Trophoblast cell (in vitro differentiated cells and primary cell): ENCODE data around the gene C4orf17.

Source experiments
- DNase-seq, 2 donors: peaks; one replicate each; pipeline ENCODE4 v3.0.0-alpha.2; 2016
- H2AFZ ChIP-seq: 2 replicates; pipeline ENCODE4 v1.6.1; 2013; ENCODE audit warnings: low read length, moderate library complexity, mild to moderate bottlenecking; ENCODE audit not compliant: insufficient read depth, poor library complexity
- H2AK5ac ChIP-seq: 2 replicates; pipeline ENCODE4 v1.6.1; 2013; ENCODE audit warnings: mild to moderate bottlenecking, low read length
- H2BK120ac ChIP-seq: 2 replicates; pipeline ENCODE4 v1.6.1; 2013; ENCODE audit warnings: low read length, mild to moderate bottlenecking, moderate library complexity; ENCODE audit not compliant: insufficient read depth, poor library complexity
- H2BK12ac ChIP-seq: 2 replicates; pipeline ENCODE4 v1.6.1; 2013; ENCODE audit warnings: mild to moderate bottlenecking, low read length, moderate library complexity
- H2BK5ac ChIP-seq: 2 replicates; pipeline ENCODE4 v1.6.1; 2013; ENCODE audit warnings: low read length, low read depth, moderate library complexity, mild to moderate bottlenecking; ENCODE audit not compliant: poor library complexity
- H3K14ac ChIP-seq: 2 replicates; pipeline ENCODE4 v1.6.1; 2013; ENCODE audit warnings: mild to moderate bottlenecking, low read length
- H3K18ac ChIP-seq: 2 replicates; pipeline ENCODE4 v1.6.1; 2013; ENCODE audit warnings: mild to moderate bottlenecking, low read length
- H3K23ac ChIP-seq: 2 replicates; pipeline ENCODE4 v1.6.1; 2013; ENCODE audit warnings: low read length
- H3K27ac ChIP-seq: 2 replicates; pipeline ENCODE4 v1.5.1; 2013; ENCODE audit warnings: low read depth, mild to moderate bottlenecking, inconsistent platforms, low read length, moderate library complexity
- H3K27me3 ChIP-seq: 2 replicates; pipeline ENCODE4 v1.6.1; 2013; ENCODE audit warnings: inconsistent platforms, mild to moderate bottlenecking, low read length, moderate library complexity; ENCODE audit not compliant: insufficient read depth
- H3K36me3 ChIP-seq, 2 experiments: 1 replicate in 1 of 2; 2 replicates in 1 of 2; pipeline ENCODE4 v1.6.1; 2013; ENCODE audit warnings: low read length in 2 of 2, mild to moderate bottlenecking in 2 of 2, moderate library complexity in 1 of 2; ENCODE audit not compliant: insufficient read depth in 2 of 2, control insufficient read depth in 1 of 2
- H3K4ac ChIP-seq: 2 replicates; pipeline ENCODE4 v1.6.1; 2013; ENCODE audit warnings: low read depth, mild to moderate bottlenecking, low read length, moderate library complexity
- H3K4me1 ChIP-seq, 2 experiments: 1 replicate in 1 of 2; 2 replicates in 1 of 2; pipeline ENCODE4 v1.6.1; 2013; ENCODE audit warnings: low read length in 2 of 2, mild to moderate bottlenecking in 2 of 2, moderate library complexity in 1 of 2; ENCODE audit not compliant: insufficient read depth in 2 of 2, control insufficient read depth in 1 of 2
- H3K4me2 ChIP-seq: 2 replicates; pipeline ENCODE4 v1.6.1; 2013; ENCODE audit warnings: inconsistent platforms, mild to moderate bottlenecking, low read length, moderate library complexity
- H3K4me3 ChIP-seq: 2 replicates; pipeline ENCODE4 v1.5.1; 2013; ENCODE audit warnings: mild to moderate bottlenecking, low read depth, low read length, inconsistent platforms
- H3K79me1 ChIP-seq: one replicate; pipeline ENCODE4 v1.6.1; 2013; ENCODE audit warnings: low read length
- H3K79me2 ChIP-seq: 2 replicates; pipeline ENCODE4 v1.6.1; 2013; ENCODE audit warnings: low read length, mild to moderate bottlenecking; ENCODE audit not compliant: control insufficient read depth, insufficient read depth, poor library complexity
- H3K9ac ChIP-seq: 2 replicates; pipeline ENCODE4 v1.6.1; 2013; ENCODE audit warnings: mild to moderate bottlenecking, low read length
- H3K9me3 ChIP-seq: 2 replicates; pipeline ENCODE4 v1.6.1; 2013; ENCODE audit warnings: low read depth, mild to moderate bottlenecking, control low read depth, inconsistent platforms, low read length; ENCODE audit not compliant: insufficient read depth
- H4K12ac ChIP-seq: 2 replicates; pipeline ENCODE4 v1.6.1; 2013; ENCODE audit warnings: low read depth, mild to moderate bottlenecking, low read length, moderate library complexity
- H4K8ac ChIP-seq: 2 replicates; pipeline ENCODE4 v1.6.1; 2013; ENCODE audit warnings: low read depth, mild to moderate bottlenecking, low read length, moderate library complexity
- H4K91ac ChIP-seq: one replicate; pipeline ENCODE4 v1.6.1; 2013; ENCODE audit warnings: low read depth, mild to moderate bottlenecking, low read length, moderate library complexity
- WGBS: extraction: QIAGEN DNeasy Blood & Tissue Kit; methylation state at CpG from one replicate; pipeline ENCODE4 v1.1.7; 2013; ENCODE audit warnings: missing lambda C conversion rate; ENCODE audit not compliant: insufficient read length, insufficient coverage; ENCODE audit errors: extremely low coverage; 5-methylcytosine and 5-hydroxymethylcytosine counted together

Gene C4orf17

DNA sequence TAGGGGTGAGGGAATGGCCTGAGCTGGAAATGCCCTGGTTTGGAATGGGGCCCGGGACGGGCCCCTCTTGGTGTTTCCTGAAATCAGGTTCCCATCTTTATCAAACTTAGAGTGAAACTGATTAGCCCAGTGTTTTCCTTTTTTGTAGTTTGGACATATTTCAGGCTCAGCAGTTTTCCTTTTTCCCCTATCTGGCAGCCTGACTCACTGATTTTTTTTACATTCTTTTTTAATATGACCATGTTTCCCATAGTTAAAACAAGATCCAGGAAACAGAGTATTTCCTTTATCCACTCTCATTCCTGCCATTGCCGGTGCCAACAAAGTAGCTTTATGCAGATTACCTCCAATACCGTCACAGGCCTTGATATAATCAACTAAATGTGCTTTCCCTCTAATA, 20.5 kb upstream of the C4orf17 start:
- Histone ChIP-seq H2BK5ac (no peak overlapping the region), H4K91ac (no peak overlapping the region)
- no CpG with 5 or more reads among the region's 4 CpGs for WGBS

DNA sequence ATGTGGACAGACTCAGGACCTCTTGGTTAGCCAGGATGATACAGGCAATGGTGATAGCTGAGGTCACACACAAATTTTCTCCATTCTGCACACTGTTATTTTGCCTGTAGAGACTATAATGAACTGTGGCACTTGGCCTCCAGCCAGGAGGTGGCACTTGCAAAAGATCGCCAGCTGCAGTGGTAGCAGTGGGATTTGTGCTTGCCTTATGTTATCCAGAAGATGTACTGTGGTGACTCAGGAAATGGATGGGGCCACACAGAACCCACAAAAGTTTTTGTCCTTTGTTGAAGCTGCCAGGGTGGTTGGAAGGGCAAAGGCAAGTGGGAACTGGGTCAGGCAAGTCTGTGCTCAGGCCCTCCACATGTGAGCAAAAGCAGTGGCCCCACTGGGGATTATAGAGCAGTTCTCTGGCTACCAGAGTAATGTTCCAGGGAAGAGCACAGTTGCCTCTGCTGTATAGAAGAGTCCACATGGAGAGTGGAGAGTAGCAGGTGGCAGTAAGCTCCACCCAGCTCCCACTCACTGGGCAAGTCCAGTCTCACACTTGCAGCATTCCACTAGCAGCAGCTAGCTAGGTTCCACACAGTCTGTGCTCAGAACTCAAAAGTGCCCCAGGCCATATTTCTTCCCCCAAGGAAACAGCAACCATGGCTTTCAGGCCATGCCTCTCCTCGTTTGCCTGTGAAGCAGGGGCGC, 5.9 kb upstream of the C4orf17 start:
- H3K18ac ChIP-seq: no peak overlapping the region
- H4K91ac ChIP-seq: no peak overlapping the region
- H4K8ac ChIP-seq: no peak overlapping the region
- WGBS: no CpG with 5 or more reads among the region's 3 CpGs
- no peak overlapping the region for H2BK5ac ChIP-seq
- no peak overlapping the region for H2BK120ac ChIP-seq
- H3K4me3 ChIP-seq: no peak overlapping the region
- H3K4ac ChIP-seq: no peak overlapping the region
- DNase-seq: peak in 1 of 2 donors; percentile 19
- no peaks in the 10 kb centered on the region for H3K79me2 ChIP-seq
- no peak overlapping the region for H3K27ac ChIP-seq
- H3K14ac ChIP-seq: no peak overlapping the region
- H3K4me1 ChIP-seq: no peaks in the 10 kb centered on the region
- H3K9ac ChIP-seq: no peak overlapping the region
- H3K23ac ChIP-seq: no peak overlapping the region
- H3K9me3 ChIP-seq: peaks cover 3% of the 10 kb centered on the region
- no peaks in the 10 kb centered on the region for H3K36me3 ChIP-seq
- H2AK5ac ChIP-seq: no peak overlapping the region
- H2BK12ac ChIP-seq: no peak overlapping the region
- H2AFZ ChIP-seq: no peak overlapping the region
- H3K79me1 ChIP-seq: no peaks in the 10 kb centered on the region
- no peak overlapping the region for H3K4me2 ChIP-seq
- no peak overlapping the region for H4K12ac ChIP-seq
- no peaks in the 10 kb centered on the region for H3K27me3 ChIP-seq

More for the DNA sequence above, 20.5 kb upstream of the C4orf17 start:
- H3K4me1 ChIP-seq: no peaks in the 10 kb centered on the region
- H3K9me3 ChIP-seq: peaks cover 8% of the 10 kb centered on the region
- no peak overlapping the region for H3K4ac ChIP-seq
- no peak overlapping the region for H3K4me3 ChIP-seq
- no peaks in the 10 kb centered on the region for H3K36me3 ChIP-seq
- H2AK5ac ChIP-seq: no peak overlapping the region
- H3K18ac ChIP-seq: no peak overlapping the region
- no peaks in the 10 kb centered on the region for H3K79me2 ChIP-seq
- H2AFZ ChIP-seq: no peak overlapping the region
- H2BK12ac ChIP-seq: no peak overlapping the region
- H2BK120ac ChIP-seq: no peak overlapping the region
- no peak overlapping the region for H4K12ac ChIP-seq
- H3K79me1 ChIP-seq: no peaks in the 10 kb centered on the region
- no peak overlapping the region for H3K27ac ChIP-seq
- H3K4me2 ChIP-seq: no peak overlapping the region
- H4K8ac ChIP-seq: no peak overlapping the region
- DNase-seq: no peak
- no peak overlapping the region for H3K9ac ChIP-seq
- no peak overlapping the region for H3K14ac ChIP-seq
- no peaks in the 10 kb centered on the region for H3K27me3 ChIP-seq
- H3K23ac ChIP-seq: no peak overlapping the region

DNA sequence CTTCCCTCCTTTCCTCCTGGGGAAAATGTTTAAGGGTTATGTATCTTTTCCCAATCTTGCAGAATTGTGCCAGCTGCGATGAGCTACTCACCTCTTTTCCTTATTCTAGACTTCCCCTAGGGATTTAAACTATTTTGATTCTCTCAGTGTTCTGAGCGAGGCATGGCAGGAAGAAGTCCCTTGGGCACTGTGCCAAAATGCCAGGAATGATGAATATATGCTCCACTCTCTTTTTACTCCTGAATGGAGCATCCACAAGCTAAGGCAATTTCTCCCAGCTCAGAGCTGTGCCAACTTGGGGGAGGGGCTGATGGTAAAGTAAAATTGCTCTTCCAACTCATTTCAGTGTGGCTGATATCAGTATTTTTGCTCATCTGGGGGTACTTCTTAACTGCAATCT, 4.0 kb upstream of the C4orf17 start:
- Histone ChIP-seq H3K9me3 (peaks cover 3% of the 10 kb centered on the region), H3K79me1 (no peaks in the 10 kb centered on the region), H4K12ac (no peak overlapping the region), H3K4me2 (no peak overlapping the region), H4K91ac (no peak overlapping the region), H3K27me3 (no peaks in the 10 kb centered on the region), H2BK12ac (no peak overlapping the region), H3K9ac (no peak overlapping the region), H2BK5ac (no peak overlapping the region), H3K23ac (no peak overlapping the region), H2AFZ (no peak overlapping the region), H3K79me2 (no peaks in the 10 kb centered on the region), H3K27ac (no peak overlapping the region), H3K4ac (no peak overlapping the region), H3K4me3 (no peak overlapping the region), H2AK5ac (no peak overlapping the region), H4K8ac (no peak overlapping the region), H3K18ac (no peak overlapping the region), H3K14ac (no peak overlapping the region), H2BK120ac (no peak overlapping the region), H3K36me3 (no peaks in the 10 kb centered on the region), H3K4me1 (no peaks in the 10 kb centered on the region)
- WGBS: no CpG with 5 or more reads among the region's 2 CpGs
- no peak for DNase-seq

DNA sequence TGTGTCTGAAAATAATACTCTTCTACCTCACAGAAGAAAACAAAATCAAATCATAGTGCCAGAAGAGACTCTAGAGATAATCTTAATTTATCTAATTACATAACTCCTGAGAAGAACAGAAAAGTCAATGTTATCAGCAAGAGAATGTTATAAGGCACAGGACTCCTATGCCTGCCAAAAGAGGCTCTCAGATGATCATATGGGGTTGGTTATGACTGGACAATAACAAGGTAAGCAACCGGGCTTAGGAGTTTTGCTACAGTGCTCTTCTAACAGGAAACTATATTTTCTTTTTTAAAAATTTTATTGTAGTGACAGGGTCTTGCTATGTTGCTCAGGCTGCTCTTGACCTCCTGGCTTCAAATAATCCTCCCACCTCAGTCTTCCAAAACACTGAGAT, 3.5 kb upstream of the C4orf17 start:
- H3K4ac ChIP-seq: no peak overlapping the region
- H3K9ac ChIP-seq: no peak overlapping the region

More for the DNA sequence above, 3.5 kb upstream of the C4orf17 start:
- H2BK12ac ChIP-seq: no peak overlapping the region
- H2AFZ ChIP-seq: no peak overlapping the region
- H3K4me3 ChIP-seq: no peak overlapping the region
- no peaks in the 10 kb centered on the region for H3K27me3 ChIP-seq
- no peak overlapping the region for H4K91ac ChIP-seq
- H3K9me3 ChIP-seq: peaks cover 3% of the 10 kb centered on the region
- H4K12ac ChIP-seq: no peak overlapping the region
- H3K4me1 ChIP-seq: no peaks in the 10 kb centered on the region
- H3K14ac ChIP-seq: no peak overlapping the region
- H3K79me1 ChIP-seq: no peaks in the 10 kb centered on the region
- DNase-seq: no peak
- no peaks in the 10 kb centered on the region for H3K79me2 ChIP-seq
- no peak overlapping the region for H4K8ac ChIP-seq
- H2BK120ac ChIP-seq: no peak overlapping the region
- H2AK5ac ChIP-seq: no peak overlapping the region
- H3K18ac ChIP-seq: no peak overlapping the region
- H3K23ac ChIP-seq: no peak overlapping the region
- WGBS: no CpG with 5 or more reads among the region's 1 CpG
- no peak overlapping the region for H3K27ac ChIP-seq
- no peak overlapping the region for H2BK5ac ChIP-seq
- H3K36me3 ChIP-seq: no peaks in the 10 kb centered on the region
- H3K4me2 ChIP-seq: no peak overlapping the region
